H7 (cell line): Measurements from ENCODE around the gene CLCC1. TPM values are rescaled to one million over a fixed set of nuclear protein-coding genes. Genes with fewer than 3 reads are reported as not detected.
A peak's percentile ranks its signal among the peaks of the same experiment; 100 is the strongest.
"Not testable (repeated sequence)": the region's sequence is repeated elsewhere in the genome, so short reads cannot be mapped to it uniquely, and the experiment has no call there.

Source experiments
- DNase-seq: peaks from one replicate; pipeline ENCODE4 v3.0.0; 2012
- H3K27me3 ChIP-seq: 2 replicates; pipeline ENCODE4 v1.6.0; 2011; ENCODE audit warnings: mild to moderate bottlenecking, low read length; ENCODE audit not compliant: control insufficient read depth, insufficient read depth
- H3K36me3 ChIP-seq: replicated peaks from 2 replicates; pipeline ENCODE4 v1.5.1; 2011; ENCODE audit warnings: low read length; ENCODE audit not compliant: control insufficient read depth, insufficient read depth
- H3K4me3 ChIP-seq: 2 replicates; pipeline ENCODE4 v1.5.1; 2011; ENCODE audit warnings: low read depth, mild to moderate bottlenecking, control low read depth, low read length, moderate library complexity; ENCODE audit not compliant: insufficient read depth
- total RNA-seq: library from RNA; depleted of rRNA; stranded (reverse); fragments of >200 nt; shearing (Covaris generic); gene quantifications from 2 replicates; pipeline ENCODE4 v1.2.3, GENCODE V29; 2014; rRNA removed

Gene CLCC1
- total RNA-seq, result 24.5 and 41.3 TPM in 2 replicates

- Histone ChIP-seq H3K27me3 (peaks cover 3% of the 10 kb centered on the region; the same call in 1 of the 2 replicates), H3K4me3 (peak within 1 kb of the TSS; percentile 96), H3K36me3 (no peaks in the 10 kb centered on the region)
- DNase-seq, result peak; percentile 95
These were observed at the start of gene CLCC1 for GRCh38 chr1:108963052-108963686. Gene CLCC1 (minus strand): TSS chr1:108963484. CDS start chr1:108950437, 13,047 bp downstream.

DNA sequence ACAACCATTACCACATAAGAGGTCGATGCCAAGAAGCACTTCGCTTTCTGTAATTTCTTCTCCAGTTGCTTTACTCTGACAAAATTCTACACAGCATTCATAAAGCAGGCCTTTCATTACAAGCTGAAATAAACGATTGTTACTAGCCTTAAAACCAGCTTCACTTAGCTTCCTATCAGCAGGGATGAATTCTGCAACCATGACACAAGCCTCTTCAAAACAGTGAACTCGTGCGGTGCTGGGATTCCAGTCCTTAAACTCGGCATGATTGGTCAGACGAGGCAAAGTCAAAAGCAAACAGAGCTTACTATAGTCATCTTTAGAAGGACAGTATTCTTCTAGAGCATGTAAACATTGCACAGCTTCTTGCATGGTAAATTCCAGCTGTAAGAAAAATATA, 48.1 kb upstream of the CLCC1 start:
- no peaks in the 10 kb centered on the region; the same call in 1 of the 2 replicates for H3K36me3 ChIP-seq
- no peak for DNase-seq
- no peaks in the 10 kb centered on the region for H3K27me3 ChIP-seq
- no peak overlapping the region for H3K4me3 ChIP-seq

GRCh38 chr1:108996622-108997021, 33.3 kb upstream of the CLCC1 start:
- not testable (repeated sequence) for H3K4me3 ChIP-seq, DNase-seq, H3K27me3 ChIP-seq, H3K36me3 ChIP-seq

DNA sequence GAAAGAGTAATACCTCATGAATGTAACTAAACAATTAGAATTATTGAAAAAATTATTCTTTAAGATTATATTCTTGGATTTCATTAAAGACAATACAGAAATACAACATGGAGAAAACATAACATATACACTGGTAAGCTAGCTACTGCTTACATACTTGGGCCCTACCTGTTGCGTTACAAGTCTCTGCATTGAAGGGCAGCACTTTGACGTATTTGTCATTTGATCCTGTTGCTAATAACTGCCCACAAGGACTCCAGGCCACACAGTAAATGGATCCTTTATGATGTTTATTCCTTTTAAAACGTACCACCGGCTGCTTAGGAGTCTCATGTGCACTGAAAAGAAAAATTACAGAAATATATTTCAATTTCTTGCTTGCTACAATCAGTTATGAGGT, 19.8 kb upstream of the CLCC1 start:
- no peak for DNase-seq
- no peaks in the 10 kb centered on the region for H3K36me3 ChIP-seq

GRCh38 chr1:108976658-108977057, 13.4 kb upstream of the CLCC1 start:
- DNase-seq, result no peak
- H3K36me3 ChIP-seq, result no peaks in the 10 kb centered on the region
- no peaks in the 10 kb centered on the region for H3K27me3 ChIP-seq
- H3K4me3 ChIP-seq, result no peak overlapping the region

More for the DNA sequence above, 19.8 kb upstream of the CLCC1 start:
- Histone ChIP-seq H3K27me3 (no peaks in the 10 kb centered on the region), H3K4me3 (no peak overlapping the region)

GRCh38 chr1:108972951-108973350, 9.7 kb upstream of the CLCC1 start:
- Histone ChIP-seq H3K36me3 (no peaks in the 10 kb centered on the region), H3K27me3 (no peaks in the 10 kb centered on the region), H3K4me3 (no peak overlapping the region)
- no peak for DNase-seq

GRCh38 chr1:108969346-108969745, 6.1 kb upstream of the CLCC1 start:
- H3K36me3 ChIP-seq, result no peaks in the 10 kb centered on the region
- H3K27me3 ChIP-seq, result no peaks in the 10 kb centered on the region
- no peak for DNase-seq

DNA sequence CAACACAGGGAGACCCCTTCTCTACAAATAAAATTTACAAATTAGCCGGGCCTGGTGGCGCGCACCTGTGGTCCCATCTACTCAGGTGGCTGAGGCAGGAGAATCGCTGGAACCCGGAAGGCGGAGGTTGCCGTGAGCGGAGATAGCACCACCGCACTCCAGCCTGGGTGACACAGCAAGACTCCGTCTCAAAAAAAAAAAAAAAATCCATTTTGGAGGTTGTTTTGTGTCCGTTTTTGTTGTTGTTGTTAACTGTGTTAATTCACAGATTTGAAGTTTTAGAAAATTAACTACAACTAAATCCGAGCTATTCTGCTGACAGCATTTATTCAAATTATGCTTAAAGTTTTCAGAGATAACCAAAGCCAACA, 618 bp downstream of the CLCC1 start:
- Histone ChIP-seq H3K4me3 (peak overlapping the region; percentile 96), H3K36me3 (no peaks in the 10 kb centered on the region), H3K27me3 (peaks cover 3% of the 10 kb centered on the region; the same call in 1 of the 2 replicates)
- DNase-seq, result no peak

More at GRCh38 chr1:108969346-108969745, 6.1 kb upstream of the CLCC1 start:
- H3K4me3 ChIP-seq, result no peak overlapping the region

- peak overlapping the region; percentile 96 for H3K4me3 ChIP-seq
- no peaks in the 10 kb centered on the region for H3K36me3 ChIP-seq
- DNase-seq, result no peak
- peaks cover 3% of the 10 kb centered on the region; the same call in 1 of the 2 replicates for H3K27me3 ChIP-seq
These were observed 1.4 kb downstream of the CLCC1 start for GRCh38 chr1:108961752-108962486.

DNA sequence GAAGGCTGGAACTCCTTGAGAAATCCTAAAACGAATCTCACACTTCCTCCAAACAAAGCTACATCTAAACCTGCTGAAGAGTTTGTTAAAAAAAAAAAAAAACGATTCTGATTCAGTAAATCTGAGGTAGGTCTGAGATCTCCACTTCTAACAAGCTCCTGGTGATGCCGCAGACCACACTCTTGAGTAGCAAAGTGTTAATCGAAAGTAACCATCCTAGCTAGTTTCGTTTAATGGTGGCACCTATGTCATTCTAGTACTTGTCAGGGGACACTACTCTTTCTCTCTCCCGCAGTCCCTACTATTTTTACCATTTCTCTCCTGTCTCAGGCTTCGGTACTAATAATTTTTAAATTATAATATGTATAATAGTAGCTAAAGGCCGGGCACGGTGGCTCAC, 2.1 kb downstream of the CLCC1 start:
- Histone ChIP-seq H3K36me3 (no peaks in the 10 kb centered on the region), H3K4me3 (no peak overlapping the region), H3K27me3 (peaks cover 3% of the 10 kb centered on the region; the same call in 1 of the 2 replicates)
- no peak for DNase-seq

DNA sequence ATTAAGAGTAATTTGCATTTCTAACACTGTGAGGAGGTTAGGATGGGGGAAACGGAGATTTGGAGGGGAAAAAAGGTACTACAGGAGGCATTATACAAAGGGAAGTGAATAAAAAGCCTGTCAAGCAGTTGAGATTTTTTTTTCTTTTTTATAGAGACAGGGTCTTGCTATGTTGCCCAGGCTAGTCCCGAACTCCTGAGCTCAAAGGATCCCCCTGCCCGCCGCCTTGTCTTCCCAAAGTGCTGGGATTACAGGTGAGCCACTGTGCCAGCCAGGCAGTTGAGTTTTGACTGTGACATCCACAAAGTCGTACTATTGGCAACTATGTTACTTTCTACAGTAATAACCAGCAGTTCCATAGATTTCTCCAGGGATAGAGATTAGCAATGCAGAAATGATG, 2.6 kb downstream of the CLCC1 start:
- Histone ChIP-seq H3K27me3 (peaks cover 3% of the 10 kb centered on the region; the same call in 1 of the 2 replicates), H3K36me3 (no peaks in the 10 kb centered on the region; the same call in 1 of the 2 replicates), H3K4me3 (no peak overlapping the region)
- DNase-seq, result no peak

- DNase-seq, result no peak
- peaks cover 1% of the 10 kb centered on the region; the same call in 1 of the 2 replicates for H3K36me3 ChIP-seq
- no peaks in the 10 kb centered on the region for H3K27me3 ChIP-seq
- no peak overlapping the region for H3K4me3 ChIP-seq
These were observed 5.4 kb downstream of the CLCC1 start for GRCh38 chr1:108957888-108958287.

GRCh38 chr1:108955881-108956280, 7.4 kb downstream of the CLCC1 start:
- Histone ChIP-seq H3K27me3 (no peaks in the 10 kb centered on the region), H3K4me3 (no peak overlapping the region), H3K36me3 (peaks cover 1% of the 10 kb centered on the region; the same call in 1 of the 2 replicates)
- DNase-seq, result no peak

DNA sequence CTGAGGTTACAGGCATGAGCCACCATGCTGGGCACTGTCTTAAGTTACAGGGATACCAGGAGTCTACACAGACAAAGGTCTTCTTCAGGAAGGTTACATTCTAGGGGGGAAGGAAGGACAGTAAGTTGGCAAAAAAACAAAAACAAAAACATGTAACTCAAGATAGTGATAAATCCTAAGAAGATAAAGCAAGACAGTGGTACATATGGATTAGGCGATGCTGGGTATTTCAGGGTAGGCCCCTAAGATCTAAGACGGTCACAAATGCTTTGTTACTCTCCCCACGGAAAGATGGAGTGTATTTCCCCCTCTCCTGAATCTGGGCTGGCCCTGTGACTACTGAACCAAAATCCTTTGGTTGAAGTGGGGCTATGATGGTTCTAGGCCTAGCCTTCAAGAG, 8.2 kb downstream of the CLCC1 start:
- H3K36me3 ChIP-seq, result peaks cover 1% of the 10 kb centered on the region; the same call in 1 of the 2 replicates
- no peak for DNase-seq
- no peak overlapping the region for H3K4me3 ChIP-seq
- no peaks in the 10 kb centered on the region for H3K27me3 ChIP-seq

DNA sequence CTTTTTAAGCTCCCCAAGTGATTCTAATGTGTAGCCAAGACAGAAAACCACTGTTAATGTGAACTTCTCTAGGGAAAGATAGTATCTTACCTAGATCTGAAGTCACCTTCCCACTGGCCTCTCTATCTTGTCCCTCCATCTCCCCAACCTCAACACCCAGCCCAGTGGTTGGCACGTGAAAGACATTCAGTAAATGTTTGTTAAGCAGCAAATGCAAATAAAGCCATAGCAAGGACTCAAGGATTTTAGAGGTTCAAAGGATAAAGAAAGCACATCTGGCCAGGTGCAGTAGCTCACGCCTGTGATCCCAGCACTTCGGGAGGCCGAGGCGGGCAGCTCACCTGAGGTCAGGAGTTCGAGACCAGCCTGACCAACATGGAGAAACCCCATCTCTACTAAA, 9.8 kb downstream of the CLCC1 start:
- Histone ChIP-seq H3K36me3 (peaks cover 1% of the 10 kb centered on the region; the same call in 1 of the 2 replicates), H3K4me3 (no peak overlapping the region), H3K27me3 (no peaks in the 10 kb centered on the region)
- no peak for DNase-seq
